Immature natural killer cell (primary cell): ENCODE data around the gene CLEC11A. TPM values are rescaled to one million over a fixed set of nuclear protein-coding genes. Genes with fewer than 3 reads are reported as not detected.

Source experiments
- DNase-seq, 3 donors: peaks; one replicate each; pipeline ENCODE4 v3.0.0; 2022; ENCODE audit warnings: mixed read lengths in 1 of 3
- H3K27ac Mint-ChIP-seq, 6 donors: one replicate each; pipeline ENCODE4 v1.8.0; 2020; ENCODE audit warnings: mixed read lengths in 6 of 6, mild to moderate bottlenecking in 5 of 6, inconsistent platforms in 4 of 6, moderate library complexity in 3 of 6
- H3K27me3 Mint-ChIP-seq, 3 donors: one replicate each; pipeline ENCODE4 v1.8.0; 2020 to 2021; ENCODE audit warnings: low read depth in 3 of 3, mild to moderate bottlenecking in 3 of 3, mixed read lengths in 3 of 3, moderate library complexity in 3 of 3, inconsistent platforms in 1 of 3
- H3K36me3 Mint-ChIP-seq, 3 donors: one replicate each; pipeline ENCODE4 v1.8.0; 2020; ENCODE audit warnings: mixed read lengths in 3 of 3, inconsistent platforms in 2 of 3, mild to moderate bottlenecking in 2 of 3
- H3K4me1 Mint-ChIP-seq, 2 donors: one replicate each; pipeline ENCODE4 v1.8.0; 2020; ENCODE audit warnings: inconsistent platforms in 2 of 2, mild to moderate bottlenecking in 2 of 2, mixed read lengths in 2 of 2, moderate library complexity in 1 of 2
- H3K4me3 Mint-ChIP-seq, 5 donors: one replicate each; pipeline ENCODE4 v1.8.0; 2020; ENCODE audit warnings: mild to moderate bottlenecking in 5 of 5, mixed read lengths in 5 of 5, inconsistent platforms in 3 of 5, moderate library complexity in 3 of 5
- H3K9me3 Mint-ChIP-seq, 6 donors: one replicate each; pipeline ENCODE4 v1.8.0; 2020; ENCODE audit warnings: mild to moderate bottlenecking in 6 of 6, mixed read lengths in 6 of 6, inconsistent platforms in 4 of 6, moderate library complexity in 3 of 6
- polyA plus RNA-seq, 3 donors: library from polyadenylated mRNA; unstranded; fragments of 300-500 nt; fragmentation: Illumina TruSeq; gene quantifications; one replicate each; pipeline ENCODE4 v1.2.3, GENCODE V29; 2021

Gene CLEC11A
- polyA plus RNA-seq, 3 donors from 2014 or later = 1.4 to 4.6 (median 4.2) TPM

DNA sequence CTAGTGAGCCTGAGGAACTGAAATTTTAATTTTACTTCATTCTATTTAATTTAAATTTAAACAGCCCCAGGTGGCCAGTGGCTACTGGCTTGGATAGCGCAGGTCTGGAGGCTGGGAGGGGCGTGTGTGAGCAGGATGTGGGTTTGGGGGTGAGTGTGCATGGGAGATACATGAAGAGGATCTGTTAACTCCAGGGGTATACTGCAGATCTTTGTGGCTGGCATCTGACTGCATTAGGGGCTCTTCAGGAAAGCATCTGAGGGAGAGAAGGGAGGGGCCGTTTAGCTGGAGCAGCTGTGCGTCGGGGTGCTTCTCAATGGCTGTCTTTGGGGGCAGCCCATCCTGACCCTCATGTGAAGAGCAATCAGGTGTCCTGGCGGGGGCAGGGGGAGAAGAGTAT lies 10.3 kb upstream of the CLEC11A start:
- peak overlapping the region; percentile 47 to 74 (median 61) for H3K4me3 Mint-ChIP-seq
- peaks cover 10 to 19% (median 17%) of the 10 kb centered on the region in 3 donors for H3K27me3 Mint-ChIP-seq
- H3K27ac Mint-ChIP-seq = peak overlapping the region in 2 of 6 donors; percentile 9 to 64
- H3K36me3 Mint-ChIP-seq = no peaks in the 10 kb centered on the region
- peaks cover 21 to 26% of the 10 kb centered on the region in 2 donors for H3K4me1 Mint-ChIP-seq
- DNase-seq = no peak
- H3K9me3 Mint-ChIP-seq = no peaks in the 10 kb centered on the region

DNA sequence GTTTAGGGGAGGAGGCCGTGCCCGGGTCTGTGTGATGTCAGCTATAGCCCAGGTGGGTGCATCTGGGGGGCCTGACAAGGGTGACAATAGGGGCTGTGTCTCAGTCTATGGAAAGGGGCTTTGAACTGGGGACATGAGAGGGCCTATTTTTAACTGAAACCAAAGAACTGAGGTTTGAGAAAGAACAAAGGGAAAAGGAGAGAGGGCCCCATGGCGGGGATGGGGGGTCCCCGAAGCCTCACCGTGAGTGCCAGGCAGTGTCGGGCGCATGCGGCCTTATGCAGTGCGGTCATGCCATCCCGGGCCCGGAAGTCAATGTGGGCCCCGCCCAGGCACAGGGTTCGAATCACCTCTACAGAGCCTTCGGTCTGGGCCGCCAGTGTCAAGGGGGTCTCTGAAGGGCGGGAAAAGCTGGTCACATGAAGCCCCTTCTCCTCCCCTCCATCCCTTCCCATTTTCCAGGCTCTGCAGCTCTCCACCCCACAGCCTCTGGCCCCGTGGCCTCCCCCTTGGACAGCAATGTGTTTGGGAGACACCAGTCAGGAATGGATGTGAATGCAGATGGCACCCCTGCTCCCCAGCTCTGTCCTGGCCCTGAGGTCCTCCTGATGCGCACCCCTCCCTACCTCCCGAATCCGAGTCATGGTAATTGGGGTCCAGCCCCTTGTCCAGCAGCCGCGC lies 9.5 kb upstream of the CLEC11A start:
- no peak for DNase-seq
- H3K27me3 Mint-ChIP-seq = peaks cover 11 to 19% (median 17%) of the 10 kb centered on the region in 3 donors
- H3K4me3 Mint-ChIP-seq = peak overlapping the region; percentile 21 to 74 (median 61)
- no peaks in the 10 kb centered on the region for H3K36me3 Mint-ChIP-seq
- peak overlapping the region in 1 of 6 donors; percentile 64 for H3K27ac Mint-ChIP-seq
- no peaks in the 10 kb centered on the region for H3K9me3 Mint-ChIP-seq
- H3K4me1 Mint-ChIP-seq = peaks cover 21 to 26% of the 10 kb centered on the region in 2 donors

- Mint-ChIP-seq H3K27me3 (peaks cover 16 to 17% (median 17%) of the 10 kb centered on the region in 3 donors), H3K4me3 (peak overlapping the region in 2 of 5 donors; percentile 13 to 27), H3K27ac (no peak overlapping the region), H3K36me3 (no peaks in the 10 kb centered on the region), H3K9me3 (no peaks in the 10 kb centered on the region), H3K4me1 (peaks cover 21 to 33% of the 10 kb centered on the region in 2 donors)
- no peak for DNase-seq
Observed at GRCh38 chr19:50716178-50717025, 6.8 kb upstream of the CLEC11A start.

DNA sequence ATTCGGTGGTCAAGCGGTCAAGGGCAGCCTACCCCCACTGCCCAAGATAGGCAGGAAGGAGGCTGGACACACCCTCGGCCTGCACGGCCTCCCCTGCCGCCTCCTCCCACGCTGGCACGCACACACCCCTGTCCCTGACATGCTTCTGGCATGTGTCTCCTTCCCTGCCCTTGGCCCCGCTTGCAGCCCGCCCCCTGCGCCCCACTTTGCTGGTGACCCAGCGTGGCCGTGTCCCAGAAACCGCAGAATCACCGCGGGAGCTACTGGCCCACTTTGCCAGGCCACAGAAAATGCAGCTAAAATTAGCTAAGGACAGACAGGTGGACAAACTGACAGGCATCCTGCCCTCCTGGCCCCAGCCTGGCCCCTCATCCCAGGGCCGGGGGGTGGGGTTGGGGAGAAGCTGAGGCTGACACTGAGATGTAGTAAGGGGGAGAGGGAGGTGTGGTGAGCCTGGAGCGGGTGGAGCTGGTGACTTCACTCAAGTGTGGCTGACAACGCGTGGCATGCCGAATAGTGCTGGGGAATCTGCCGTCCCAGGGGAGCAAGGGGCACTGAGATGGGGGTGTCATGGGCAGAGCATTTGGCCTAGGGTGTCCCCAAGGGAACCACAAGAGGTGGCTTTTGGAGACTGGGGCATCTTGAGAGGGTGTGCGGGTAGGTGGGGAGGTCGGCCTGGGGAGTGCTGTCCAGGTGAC lies 6.0 kb upstream of the CLEC11A start:
- no peak overlapping the region for H3K27ac Mint-ChIP-seq
- no peak for DNase-seq
- peak overlapping the region in 3 of 5 donors; percentile 24 to 56 (median 44) for H3K4me3 Mint-ChIP-seq
- no peaks in the 10 kb centered on the region for H3K36me3 Mint-ChIP-seq
- H3K9me3 Mint-ChIP-seq = no peaks in the 10 kb centered on the region
- H3K27me3 Mint-ChIP-seq = peaks cover 16 to 20% (median 17%) of the 10 kb centered on the region in 3 donors
- H3K4me1 Mint-ChIP-seq = peaks cover 19 to 31% of the 10 kb centered on the region in 2 donors

- H3K4me3 Mint-ChIP-seq = peak overlapping the region in 2 of 5 donors; percentile 10 to 41
- H3K27me3 Mint-ChIP-seq = peaks cover 16 to 20% (median 17%) of the 10 kb centered on the region in 3 donors
Observed at GRCh38 chr19:50717891-50718254, 5.3 kb upstream of the CLEC11A start.

DNA sequence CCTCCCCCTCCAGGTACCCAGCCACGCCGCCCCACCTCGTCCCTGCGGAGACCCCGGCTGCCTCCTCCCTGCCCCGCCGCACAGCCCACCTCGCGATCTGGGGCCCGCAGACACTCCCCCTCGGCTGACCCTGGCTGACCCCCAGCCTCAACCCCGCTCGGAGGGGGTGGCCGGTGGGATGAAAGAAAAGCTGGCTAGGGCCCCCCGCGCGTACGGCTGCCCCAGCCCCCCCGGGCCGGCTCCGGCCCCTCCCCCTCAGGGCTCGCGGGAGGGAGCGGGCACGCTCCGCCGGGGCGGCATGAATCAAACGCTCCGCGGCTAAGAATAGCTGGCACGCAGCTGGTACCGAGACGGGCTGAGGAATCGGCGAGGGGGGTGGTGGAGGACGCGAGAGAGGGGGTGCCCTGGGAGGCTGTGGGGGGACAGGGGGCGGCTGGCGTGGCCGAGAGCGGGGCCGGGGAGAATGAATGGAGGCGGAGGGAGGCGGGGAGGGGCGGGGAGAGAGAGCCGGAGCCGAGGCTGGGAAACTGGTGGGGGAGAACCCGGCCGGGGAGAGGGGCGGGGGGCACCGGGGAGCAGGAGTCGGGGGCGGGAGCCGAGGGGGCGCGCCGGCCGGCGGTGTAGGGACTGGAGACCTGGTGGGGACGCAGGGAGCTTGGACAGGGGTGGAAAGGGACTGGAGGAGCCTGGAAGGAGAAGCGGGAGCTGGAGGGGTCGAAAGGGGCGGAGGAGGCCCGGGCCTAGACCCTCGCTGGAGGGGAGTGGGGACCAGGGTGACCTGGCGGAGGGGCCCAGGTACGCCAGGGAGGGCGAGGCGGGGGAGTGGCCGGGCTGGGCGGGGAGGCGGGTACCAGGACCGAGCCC lies 4.7 kb upstream of the CLEC11A start:
- H3K27me3 Mint-ChIP-seq = peaks cover 16 to 23% (median 19%) of the 10 kb centered on the region in 3 donors
- H3K9me3 Mint-ChIP-seq = no peaks in the 10 kb centered on the region
- no peak overlapping the region for H3K4me3 Mint-ChIP-seq
- H3K4me1 Mint-ChIP-seq = peaks cover 6 to 20% of the 10 kb centered on the region in 2 donors
- DNase-seq = no peak
- no peak overlapping the region for H3K27ac Mint-ChIP-seq
- no peaks in the 10 kb centered on the region for H3K36me3 Mint-ChIP-seq

More at GRCh38 chr19:50717891-50718254, 5.3 kb upstream of the CLEC11A start:
- DNase-seq = no peak
- peaks cover 12 to 24% of the 10 kb centered on the region in 2 donors for H3K4me1 Mint-ChIP-seq
- H3K9me3 Mint-ChIP-seq = no peaks in the 10 kb centered on the region
- H3K27ac Mint-ChIP-seq = no peak overlapping the region
- H3K36me3 Mint-ChIP-seq = no peaks in the 10 kb centered on the region

- Mint-ChIP-seq H3K9me3 (no peaks in the 10 kb centered on the region), H3K27me3 (peaks cover 16 to 23% (median 19%) of the 10 kb centered on the region in 3 donors), H3K36me3 (no peaks in the 10 kb centered on the region), H3K4me1 (peaks cover under 1 to 14% of the 10 kb centered on the region in 2 donors), H3K4me3 (no peak overlapping the region), H3K27ac (no peak overlapping the region)
- DNase-seq = no peak
Observed at GRCh38 chr19:50719119-50719435, 4.1 kb upstream of the CLEC11A start.

DNA sequence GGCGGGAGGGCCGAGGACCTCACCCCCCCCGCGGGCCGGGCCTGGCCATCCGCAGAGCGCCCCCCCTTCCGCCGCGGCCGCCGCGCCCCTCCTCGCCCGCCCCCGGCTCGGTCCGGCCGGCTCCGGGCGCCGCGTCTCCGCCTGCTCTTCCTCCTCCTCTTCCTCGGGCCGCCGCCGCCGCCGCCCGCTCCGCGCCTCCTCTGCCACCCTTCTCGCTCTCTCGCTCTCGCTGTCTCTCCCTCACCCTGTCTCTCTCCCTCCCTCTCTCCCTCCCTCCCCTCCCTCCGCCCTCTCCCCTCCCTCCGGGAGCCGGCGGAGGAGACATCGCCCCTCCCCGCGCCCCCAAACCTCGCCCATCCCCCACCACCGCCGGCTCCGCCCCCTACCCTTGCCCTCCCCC lies 3.6 kb upstream of the CLEC11A start, which contains the start of gene SHANK1:
TSS of gene SHANK1 (minus strand) at position 237 of the 400 bp plus-strand sequence. CDS start 2,883 bp downstream, outside the sequence.
- DNase-seq = no peak
- H3K9me3 Mint-ChIP-seq = no peaks in the 10 kb centered on the region
- no peaks in the 10 kb centered on the region for H3K36me3 Mint-ChIP-seq
- H3K4me1 Mint-ChIP-seq = peaks cover 0 to 13% of the 10 kb centered on the region in 2 donors
- H3K27ac Mint-ChIP-seq = peak within 1 kb of the TSS in 1 of 6 donors; percentile 52
- peaks cover 16 to 25% (median 19%) of the 10 kb centered on the region in 3 donors for H3K27me3 Mint-ChIP-seq
- H3K4me3 Mint-ChIP-seq = peak within 1 kb of the TSS in 4 of 5 donors; percentile 36 to 72 (median 51)

DNA sequence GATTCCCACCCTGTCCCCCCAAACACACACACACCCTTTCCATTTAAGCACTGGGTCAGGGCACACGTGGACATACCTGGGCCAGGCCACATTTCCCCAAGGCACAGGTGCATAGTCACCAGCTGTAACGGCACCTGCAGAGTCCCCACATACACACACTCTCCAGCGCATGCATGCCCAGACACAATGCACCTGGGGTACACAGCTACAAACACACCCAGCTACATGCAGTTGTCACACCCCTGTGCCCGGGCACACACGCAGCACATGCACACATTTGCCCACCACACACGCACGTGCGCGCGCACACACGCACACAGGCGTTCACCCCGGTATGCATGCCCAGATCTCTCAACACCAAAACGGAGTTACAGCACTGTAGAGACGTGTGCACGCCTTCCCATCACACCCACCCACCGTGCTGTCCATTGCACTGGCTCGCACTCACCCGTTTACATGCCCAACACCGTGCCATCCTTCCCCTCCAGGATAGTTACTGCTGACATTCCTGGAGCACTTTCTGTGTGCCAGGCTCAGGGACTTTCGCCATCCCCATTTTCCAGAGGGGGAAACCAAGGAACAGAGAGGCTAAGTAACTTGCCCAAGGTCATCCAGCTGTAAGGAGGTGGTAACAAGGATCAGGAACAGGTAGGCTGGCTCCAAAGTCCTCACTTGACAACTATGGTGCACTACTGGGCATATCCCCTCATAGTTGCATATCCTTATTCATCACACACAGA lies 2.8 kb upstream of the CLEC11A start:
- no peaks in the 10 kb centered on the region for H3K9me3 Mint-ChIP-seq
- H3K27me3 Mint-ChIP-seq = peaks cover 16 to 24% (median 19%) of the 10 kb centered on the region in 3 donors
- peak overlapping the region in 1 of 6 donors; percentile 52 for H3K27ac Mint-ChIP-seq
- H3K36me3 Mint-ChIP-seq = no peaks in the 10 kb centered on the region
- H3K4me1 Mint-ChIP-seq = peaks cover 0 to 12% of the 10 kb centered on the region in 2 donors
- DNase-seq = no peak
- H3K4me3 Mint-ChIP-seq = peak overlapping the region in 4 of 5 donors; percentile 36 to 72 (median 51)

DNA sequence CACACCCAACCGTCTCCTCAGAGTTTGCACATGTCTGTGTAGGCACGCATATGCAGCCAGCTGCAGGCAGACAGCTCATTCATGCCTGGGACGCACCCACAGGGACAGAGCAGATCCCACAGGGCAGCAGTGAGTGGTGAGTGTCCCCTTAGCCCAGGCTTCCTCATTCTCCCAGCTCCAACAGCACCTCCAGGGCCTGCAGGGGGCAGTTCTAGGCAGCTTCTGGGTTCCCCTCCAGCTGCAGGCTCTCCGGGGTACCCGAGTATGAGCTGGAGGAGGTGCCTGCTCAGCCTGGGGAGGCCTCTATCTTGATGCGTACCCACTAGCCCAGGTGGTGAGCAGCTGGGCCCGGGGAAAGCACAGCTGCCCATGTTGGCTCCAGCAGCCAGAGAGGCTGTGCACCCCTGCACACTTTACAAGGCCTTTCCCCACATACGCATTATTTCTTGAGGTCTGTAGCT lies 2.2 kb upstream of the CLEC11A start:
- Mint-ChIP-seq H3K27me3 (peaks cover 13 to 22% (median 13%) of the 10 kb centered on the region in 3 donors), H3K4me3 (peak overlapping the region in 3 of 5 donors; percentile 36 to 44 (median 39)), H3K4me1 (peaks cover 5 to 18% of the 10 kb centered on the region in 2 donors), H3K27ac (peak overlapping the region in 1 of 6 donors; percentile 17), H3K36me3 (no peaks in the 10 kb centered on the region), H3K9me3 (no peaks in the 10 kb centered on the region)
- no peak for DNase-seq

GRCh38 chr19:50721441-50722137 lies 1.6 kb upstream of the CLEC11A start:
- no peaks in the 10 kb centered on the region for H3K36me3 Mint-ChIP-seq
- H3K4me3 Mint-ChIP-seq = peak overlapping the region in 3 of 5 donors; percentile 0 to 36 (median 33)
- H3K9me3 Mint-ChIP-seq = no peaks in the 10 kb centered on the region
- H3K27me3 Mint-ChIP-seq = peaks cover 12 to 22% (median 15%) of the 10 kb centered on the region in 3 donors
- no peak overlapping the region for H3K27ac Mint-ChIP-seq
- H3K4me1 Mint-ChIP-seq = peaks cover 7 to 24% of the 10 kb centered on the region in 2 donors
- no peak for DNase-seq
